Measurements from ENCODE around the gene RPA1.
"Not testable (repeated sequence)": the region's sequence is repeated elsewhere in the genome, so short reads cannot be mapped to it uniquely, and the experiment has no call there.

The RPA1 gene

DNA sequence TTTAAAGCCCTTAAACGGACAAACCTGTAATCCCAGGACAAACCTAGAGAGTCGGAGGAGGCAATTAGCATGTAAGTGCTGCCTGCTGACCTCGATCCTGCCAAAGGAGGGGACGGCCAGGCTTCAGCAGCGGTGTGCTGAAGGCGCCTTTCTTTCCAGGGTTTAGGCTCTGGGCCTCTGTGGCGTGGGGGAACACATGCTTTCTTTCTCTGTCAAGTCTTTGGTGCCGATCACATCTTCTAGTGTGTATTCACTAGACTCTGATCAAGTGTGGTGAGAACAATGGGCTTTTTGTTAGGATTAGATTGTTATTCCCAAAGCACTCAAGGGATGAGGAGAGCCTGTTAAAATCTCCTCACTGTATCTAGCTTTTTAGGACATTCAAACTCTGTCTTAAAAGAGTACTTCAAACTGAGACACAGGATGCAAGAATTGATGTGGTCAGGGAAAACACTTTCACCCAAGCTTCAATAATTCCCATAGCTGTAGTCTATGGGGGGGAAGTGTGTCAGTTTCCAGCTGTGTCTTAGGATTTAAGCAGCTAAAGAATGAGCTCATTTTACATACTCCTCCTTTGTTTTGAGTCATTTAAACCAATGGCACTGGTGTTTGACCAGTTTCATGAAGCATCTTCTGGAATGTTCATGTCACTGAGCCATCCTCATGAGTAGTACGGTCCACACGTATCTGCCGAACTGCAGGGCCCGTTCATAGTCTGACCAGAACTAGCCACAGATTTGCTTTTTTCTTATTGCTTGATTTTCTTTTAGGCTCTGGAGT is 51.2 kb downstream of the RPA1 start:
- DNase-seq, result no peak

DNA sequence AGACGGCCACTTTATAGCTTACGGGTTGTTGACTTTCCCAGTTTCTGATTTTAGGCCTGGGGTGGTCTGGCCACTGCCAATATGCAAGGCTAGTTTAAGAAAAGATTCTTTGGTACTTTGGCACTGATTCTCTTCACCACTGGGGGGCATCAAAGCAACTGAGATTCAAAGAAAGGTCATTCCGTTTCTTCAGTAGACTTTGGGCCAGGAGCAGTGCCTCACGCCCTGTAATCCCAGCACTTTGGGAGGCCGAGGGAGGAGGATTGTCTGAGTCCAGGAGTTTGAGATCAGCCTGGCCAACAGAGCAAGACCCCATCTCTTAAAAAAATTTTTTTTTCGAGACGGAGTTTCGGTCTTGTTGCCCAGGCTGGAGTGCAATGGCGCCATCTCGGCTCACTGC is 53.0 kb downstream of the RPA1 start:
- DNase-seq, result no peak

DNA sequence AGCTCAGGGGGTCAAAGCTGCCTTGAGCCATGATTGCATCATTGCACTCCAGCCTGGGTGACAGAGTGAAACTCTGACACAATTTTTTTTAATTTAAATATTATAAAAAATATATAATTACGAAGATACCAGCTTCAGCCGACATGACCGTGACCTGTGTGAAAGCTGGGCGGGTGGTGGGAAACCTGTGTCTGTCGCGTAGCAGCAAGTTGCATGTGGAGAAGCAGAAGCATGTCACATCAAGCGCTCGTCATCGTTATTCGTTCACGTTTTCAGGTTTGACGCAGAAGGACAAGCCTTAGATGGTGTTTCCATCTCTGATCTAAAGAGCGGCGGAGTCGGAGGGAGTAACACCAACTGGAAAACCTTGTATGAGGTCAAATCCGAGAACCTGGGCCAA is 53.7 kb downstream of the RPA1 start:
- DNase-seq, result no peak

DNA sequence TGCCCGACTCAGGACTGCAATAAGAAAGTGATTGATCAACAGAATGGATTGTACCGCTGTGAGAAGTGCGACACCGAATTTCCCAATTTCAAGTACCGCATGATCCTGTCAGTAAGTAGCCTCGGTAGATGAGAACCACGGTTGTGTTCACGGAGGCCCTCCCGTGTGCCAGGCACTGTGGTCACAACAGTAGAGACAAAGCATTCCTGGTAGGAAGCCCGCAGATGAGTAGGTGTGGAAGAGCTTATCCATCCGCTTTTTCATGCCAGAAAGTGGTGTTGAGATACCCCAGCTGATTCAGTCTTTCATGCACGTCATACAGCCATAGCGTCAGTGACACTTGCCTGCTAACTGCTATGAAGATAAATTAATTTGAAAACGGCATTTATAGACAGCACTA is 58.9 kb downstream of the RPA1 start:
- DNase-seq, result no peak

DNA sequence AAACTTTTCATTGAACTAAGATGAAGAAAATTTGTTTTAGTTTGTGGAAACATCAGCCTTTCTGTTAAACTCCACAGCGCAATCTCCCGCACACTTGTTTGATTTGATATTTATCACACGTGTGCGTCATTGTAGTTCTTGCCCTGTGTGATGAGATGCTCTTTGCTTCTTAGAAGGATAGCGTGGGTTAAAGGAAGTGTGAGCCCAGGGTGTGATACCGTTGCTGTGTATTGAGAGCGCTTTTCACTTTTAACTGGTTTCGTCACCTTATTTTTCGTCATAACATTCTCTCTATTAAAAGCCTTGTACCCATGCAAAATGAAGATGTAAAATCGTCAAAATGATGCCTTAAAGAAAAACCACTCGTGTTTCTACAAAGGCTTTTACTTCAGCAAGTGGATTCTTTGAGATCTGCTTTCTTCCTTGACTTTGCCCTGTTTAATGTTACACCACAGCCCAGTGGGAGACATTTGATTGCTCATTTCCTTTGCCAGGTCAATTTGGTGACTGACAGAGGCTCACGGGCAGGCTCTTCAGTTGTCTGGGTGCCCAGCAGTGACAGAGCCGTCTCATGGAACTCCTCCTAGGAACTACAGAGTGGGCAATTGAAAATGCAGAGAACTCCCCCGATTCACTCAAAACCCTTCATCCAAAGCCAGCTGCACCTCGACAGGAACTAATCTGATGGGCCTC is 61.1 kb downstream of the RPA1 start:
- no peak for DNase-seq

DNA sequence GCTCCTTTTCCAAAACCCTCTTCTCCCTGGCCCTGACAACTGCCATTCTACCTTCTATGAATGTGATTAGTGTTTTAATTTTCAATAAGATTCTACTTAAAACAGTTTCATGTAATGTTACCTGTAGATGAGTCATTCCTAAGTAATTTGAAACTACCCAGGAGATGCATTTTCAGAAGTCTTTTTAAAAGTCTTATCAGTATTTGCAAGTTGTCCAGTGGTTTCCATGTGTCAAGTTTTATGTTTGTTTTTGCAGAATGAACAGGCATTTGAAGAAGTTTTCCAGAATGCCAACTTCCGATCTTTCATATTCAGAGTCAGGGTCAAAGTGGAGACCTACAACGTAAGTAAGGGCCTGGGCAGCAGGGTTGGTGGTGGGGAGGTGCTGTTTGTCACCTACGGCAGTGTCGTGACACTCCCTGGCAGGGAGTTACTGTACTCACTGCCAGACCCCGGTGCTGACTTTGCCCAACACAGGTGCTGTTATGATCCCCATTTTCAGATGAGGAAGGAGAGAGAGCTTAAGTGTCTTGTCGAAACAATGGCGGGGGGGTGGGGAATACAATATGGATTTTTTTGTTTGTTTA is 65.0 kb downstream of the RPA1 start:
- no peak for DNase-seq

DNA sequence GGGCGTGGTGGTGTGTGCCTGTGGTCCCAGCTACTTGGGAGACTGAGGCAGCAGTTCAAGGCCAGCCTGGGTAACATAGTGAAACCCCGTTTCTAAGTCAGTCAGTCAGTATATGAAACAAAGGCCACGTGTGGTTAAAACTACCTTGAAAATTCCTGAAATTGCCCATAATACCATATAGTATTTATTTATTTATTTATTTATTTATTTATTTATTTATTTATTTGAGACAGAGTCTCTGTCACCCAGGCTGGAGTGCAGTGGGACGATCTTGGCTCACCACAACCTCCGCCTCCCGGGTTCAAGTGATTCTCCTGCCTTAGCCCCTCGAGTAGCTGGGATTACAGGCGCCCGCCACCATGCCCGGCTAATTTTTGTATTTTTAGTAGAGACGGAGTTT is 65.7 kb downstream of the RPA1 start:
- not testable (repeated sequence) for DNase-seq

DNA sequence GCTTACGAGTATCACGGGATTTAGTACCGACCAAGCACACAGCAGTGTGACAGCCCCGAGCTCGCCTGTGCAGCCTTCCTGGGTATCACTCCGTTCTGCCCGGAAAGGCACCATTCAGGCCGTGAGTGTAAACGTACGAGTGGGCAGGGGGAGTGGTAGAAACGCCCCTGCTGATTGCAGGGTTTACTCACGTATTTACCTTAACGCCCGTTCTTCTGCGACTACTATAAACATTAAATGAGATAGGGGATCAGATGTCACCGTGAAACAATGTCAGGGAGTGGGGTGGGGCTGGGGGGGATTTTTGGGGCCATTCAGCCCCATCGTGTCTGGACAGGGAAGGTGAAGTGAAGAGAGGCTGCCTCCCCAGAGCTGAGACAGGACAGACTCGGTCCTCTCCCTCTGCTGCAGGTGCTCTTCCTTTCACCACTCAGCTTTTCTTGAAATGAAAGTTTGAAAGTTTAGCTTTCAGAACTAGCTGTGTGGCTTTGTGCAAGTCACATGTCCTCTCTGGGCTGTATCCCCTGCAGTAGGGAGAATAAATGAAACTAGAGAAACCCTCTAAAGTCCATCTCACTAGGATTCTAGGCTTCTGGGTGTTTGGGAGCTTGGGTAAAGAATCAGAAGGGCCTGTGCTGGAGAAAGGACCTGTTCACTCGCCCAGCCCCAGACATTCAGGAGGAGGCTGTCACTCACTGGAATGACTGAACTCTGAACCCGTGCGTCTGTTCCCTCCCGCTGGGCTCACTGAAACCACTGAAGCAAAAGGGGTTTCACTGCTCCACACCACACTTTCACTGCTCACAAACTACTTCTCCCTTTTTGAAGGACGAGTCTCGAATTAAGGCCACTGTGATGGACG is 66.7 kb downstream of the RPA1 start:
- DNase-seq, result no peak

DNA sequence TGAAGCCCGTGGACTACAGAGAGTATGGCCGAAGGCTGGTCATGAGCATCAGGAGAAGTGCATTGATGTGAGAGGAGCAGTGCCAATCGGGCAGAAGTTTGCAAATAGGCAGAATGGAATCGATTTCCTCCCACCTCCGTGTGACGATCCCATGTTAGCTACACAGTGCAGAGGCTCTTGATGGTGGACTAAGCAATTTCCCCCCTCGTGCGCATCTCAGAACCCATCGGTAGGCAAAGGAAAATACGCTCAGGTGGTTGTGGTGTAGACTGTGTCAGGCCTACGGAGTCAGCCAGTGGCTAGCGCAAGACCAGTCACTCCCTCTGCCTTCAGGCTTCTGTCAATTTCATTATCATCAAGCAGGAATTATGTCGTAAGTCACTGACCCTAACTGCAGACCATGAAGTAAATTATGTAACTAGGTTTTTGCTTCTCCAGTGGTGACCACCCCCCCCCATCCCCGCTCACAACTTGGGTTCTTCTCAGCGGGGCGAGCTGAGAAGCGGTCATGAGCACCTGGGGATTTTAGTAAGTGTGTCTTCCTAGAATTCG is 67.4 kb downstream of the RPA1 start:
- no peak for DNase-seq

DNA sequence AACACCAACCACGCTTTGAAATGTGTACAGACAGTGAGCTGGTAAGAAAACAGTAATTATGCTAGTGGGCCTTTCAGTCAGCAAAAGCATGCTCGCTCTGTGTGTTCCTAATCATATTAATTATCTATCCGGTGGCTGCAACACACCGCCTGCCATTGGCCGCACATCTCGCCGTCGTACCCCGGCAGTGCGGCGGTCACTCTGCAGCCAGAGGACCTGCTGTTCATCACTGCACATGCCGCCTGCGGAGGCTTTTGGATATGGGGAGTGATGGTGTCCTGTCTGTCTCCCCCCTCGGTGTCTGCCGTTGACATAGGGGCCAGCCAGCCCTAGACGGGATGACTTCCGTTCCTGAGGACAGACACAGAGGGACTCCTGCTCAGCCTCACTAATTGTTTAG is 68.5 kb downstream of the RPA1 start:
- DNase-seq, result no peak

DNA sequence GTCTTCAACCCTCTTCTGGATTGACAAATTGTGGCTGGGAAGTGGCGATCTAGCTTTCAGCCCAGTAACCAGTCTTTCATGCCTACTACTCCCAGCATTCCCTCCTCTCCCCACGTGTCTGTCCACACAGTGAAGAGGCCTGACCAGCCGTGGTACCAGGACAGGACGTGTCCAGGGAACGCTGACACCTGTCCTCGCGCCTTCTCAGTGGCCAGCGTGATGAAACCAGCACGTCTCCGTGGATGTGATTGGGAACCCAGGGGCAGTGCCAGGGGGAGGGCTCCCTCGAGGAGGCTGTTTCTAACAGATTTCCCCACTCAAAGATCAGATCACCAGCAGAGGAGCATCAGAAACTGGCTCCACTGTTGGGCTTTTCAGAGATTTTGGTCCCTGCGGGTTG is 69.1 kb downstream of the RPA1 start:
- DNase-seq, result no peak

DNA sequence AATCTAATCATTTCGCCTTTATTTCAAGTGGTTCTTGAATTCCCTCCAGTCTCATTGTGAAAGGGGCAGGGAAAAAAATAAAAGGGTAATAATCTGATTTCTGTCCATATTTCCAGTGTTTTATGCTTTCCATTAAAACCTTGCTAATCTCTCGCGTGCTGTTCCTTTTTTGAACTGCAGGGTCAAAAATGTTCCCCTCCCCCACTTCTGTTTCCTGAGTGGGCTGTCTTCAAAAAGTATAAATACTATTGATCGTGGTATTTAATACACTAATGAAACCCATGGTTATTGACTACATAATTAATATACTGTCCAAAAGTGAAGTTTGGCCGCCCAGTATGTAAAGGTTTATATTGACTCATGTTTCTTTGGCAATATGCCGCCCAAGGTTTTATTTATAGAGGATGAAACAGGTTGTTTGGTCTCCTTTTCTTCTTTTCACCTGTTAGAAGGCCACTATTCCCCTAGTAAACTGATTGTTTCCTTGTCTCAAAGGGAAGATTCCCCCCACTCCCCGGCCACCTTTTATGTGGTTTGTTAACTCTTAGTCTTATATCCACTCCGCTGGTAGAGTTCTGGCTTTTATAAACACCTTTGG is 69.7 kb downstream of the RPA1 start:
- no peak for DNase-seq

DNA sequence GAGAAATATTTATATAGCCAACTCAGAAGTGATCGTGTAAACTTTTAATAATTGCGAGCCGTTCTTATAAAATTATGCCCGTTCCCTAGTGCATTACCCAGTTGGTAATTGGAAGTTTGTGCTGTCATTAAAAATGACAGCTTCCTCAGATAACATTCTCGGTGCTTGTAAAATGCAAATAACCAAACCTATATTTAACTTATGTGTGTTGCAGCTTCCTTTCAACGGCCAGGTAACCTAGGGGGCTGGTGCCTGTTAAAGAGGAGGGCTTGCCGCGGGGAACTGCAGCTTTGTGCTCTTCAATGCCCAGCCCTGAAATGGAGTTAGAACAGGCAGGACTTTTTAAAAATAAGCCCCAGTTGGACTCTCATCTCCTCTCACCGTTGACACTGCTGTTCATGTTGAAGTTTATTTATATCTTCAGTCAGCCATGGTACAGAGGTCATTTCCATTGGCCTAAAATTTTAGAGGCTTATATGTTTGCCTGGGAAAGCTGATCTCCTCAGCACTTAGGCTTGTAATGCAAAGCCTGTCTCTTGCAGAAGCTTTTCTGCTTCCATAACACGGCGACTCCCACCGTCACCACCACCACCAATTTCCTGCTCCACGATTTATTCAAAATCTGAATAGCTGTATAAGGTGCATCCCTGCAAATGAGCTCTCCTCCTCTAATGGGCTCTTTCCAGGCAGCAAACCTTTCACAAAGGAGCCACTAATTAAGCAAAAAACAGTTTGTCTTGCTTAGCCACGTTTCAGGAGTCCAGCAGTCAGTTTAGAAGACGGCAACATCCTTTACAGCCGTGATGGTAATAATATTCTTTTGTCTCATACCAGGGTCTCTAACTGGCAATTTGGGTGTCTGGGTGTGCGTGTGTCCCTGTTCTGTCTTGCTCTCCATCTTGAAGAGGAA is 74.7 kb downstream of the RPA1 start:
- DNase-seq, result no peak

DNA sequence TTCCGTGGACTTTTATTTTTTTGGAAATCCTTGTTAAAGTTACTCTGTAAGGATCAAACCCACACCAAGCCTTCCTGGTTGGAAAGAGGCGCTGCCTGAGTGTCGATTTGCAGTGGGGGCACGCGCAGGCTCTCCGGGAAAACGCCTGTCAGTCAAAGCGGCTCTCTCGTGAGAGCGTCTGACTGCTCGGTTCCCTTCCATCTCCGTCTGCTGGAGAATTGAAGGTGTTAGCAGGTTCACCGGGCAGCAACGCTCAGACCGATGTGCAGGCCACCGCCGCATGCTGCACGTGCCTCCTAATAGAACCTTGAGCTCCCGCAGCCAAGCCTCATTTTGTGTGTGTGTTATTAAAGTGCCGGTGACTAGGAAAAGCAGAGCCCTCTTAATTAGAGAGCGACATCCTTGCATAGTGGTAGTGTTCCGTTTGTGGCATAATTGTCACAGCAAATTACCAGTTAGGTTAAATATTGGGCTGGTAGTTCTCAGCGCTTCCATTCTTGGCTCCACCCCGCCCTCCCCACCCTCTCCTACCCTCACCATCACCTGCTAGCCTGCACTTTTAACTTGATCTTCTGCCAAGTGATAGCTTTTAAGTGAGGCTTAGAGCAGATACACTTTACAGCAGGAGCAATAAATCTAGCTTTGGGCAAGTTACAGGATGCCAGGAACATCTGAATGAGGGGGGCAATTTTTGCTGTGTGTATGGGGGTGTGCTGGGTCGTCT is 75.5 kb downstream of the RPA1 start:
- no peak for DNase-seq

DNA sequence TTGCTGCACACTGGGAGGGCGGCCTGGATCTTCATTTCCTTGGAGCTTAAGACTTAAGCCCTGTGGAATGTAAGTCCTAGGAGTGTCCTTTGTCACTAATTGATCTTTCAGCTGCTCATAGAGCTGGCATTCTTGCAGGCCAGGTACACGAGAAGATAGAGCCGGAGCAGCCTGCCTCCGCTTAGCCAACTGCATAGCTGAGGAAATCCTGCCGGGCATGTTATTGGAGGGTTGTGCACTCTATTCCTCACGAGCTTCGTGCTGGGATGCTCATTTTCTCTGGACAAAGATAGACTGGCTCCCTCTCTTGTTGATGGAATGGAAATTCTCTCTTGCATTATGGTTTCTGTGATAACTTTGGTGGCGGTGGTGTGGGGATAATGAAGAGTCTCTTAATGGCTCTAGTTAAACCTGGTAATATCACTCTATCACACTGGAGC is 76.9 kb downstream of the RPA1 start:
- no peak for DNase-seq

DNA sequence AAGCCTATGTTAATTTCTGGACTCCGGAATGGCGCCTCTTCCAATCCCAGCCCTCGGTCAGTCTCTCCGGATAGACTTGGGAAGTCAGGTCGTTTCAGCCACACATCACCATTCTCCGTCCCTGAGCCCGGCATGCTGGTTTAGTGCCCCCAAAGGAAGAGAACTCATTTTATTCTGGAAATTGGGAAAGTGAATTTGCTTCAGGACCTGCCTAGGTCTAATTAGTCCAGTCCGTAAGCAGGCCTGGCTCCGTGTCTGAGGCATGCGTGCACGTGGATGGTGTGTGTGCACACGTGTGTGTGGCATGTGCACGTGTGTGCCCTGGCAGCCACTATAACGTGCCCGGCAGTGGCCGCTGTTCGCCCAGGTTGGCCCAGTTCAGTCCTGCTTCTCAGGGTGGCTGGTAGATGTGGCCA is 77.4 kb downstream of the RPA1 start:
- no peak for DNase-seq

DNA sequence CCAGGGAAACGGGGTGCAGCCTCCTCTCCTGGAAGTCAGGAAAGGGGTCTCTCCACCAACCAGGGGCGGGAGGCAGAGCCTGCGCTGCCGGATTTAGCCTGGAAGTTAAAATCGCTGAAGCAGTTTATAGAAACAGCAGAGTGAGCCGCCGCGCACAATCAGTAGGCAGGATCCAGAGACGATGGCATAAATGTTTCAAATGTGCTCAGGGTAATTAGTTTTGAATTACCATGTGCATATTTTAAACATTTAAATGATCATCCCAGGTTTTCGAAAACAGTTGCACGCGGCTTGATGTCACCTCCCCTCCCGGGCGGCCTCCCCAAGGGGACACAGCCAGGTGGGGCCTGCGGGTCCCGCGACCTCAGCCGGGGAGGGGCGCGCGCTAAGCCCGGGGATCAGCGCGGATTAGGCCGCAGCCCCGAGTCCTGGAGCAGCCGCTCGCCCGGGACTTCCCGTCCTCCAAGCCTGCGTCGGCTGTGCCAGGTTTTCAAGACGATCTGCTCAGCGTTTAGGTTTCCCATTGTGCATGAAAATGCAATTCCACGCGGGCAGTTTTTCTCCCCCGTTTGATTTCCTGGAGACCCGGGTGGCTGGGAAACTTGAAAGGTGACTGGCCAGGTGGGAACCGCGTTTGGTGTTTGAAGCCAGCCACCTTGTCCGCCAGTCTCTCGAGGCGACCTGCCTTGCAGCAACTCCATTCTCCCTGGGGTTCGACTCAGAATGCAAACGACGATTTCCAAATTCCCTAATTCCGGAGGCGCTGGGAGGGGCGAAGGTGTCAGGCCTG is 78.3 kb downstream of the RPA1 start:
- DNase-seq, result no peak

DNA sequence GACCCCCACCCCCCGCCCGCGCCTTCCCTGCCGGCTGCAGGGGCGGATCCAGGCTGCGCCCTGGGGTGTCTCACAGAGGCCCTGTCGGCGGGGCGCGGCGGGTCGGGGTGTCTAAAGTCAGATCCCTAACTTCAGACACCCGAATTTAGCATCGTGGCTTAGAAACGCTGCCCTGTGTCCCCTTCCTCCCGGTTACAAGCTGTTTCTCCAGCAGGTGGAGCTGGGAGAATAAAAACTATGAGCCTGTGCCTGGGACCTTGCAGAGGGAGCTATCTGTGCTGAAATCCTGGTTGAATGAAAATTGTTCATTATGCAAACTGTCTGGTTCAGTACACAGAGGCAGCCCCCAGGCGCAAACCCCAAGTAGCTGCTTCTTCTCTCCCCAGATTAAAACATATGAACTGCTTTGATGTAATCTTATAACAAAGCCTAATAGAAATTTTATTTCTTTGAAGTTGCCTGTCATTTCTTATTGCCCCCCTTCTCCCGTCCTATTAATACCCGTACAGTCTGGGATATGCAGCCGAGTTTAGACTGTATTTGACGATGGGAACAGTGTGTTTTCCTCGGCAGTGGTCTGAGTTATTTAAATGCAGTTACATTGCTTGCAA is 79.0 kb downstream of the RPA1 start:
- no peak for DNase-seq

DNA sequence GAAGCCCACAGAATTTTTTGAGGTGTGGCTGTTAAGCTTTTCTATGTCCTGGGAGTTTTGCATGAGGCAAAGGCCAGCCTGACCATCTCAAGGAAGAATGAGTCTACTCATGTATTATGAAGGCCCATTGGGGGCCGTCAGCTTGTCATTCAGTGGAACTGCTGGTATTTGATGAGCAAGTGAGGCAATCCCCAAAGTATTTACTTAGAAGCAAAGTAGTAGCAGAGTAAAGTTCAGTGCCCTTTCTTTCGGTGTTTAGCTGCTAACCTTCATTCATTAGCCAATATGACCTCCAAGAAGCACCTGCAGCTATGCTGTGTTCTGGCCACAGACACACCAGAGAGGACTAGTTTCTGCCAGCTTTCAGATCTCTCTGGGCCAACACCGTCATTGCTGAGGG is 80.2 kb downstream of the RPA1 start:
- DNase-seq, result no peak
